Hepatocyte (in vitro differentiated cells): ENCODE results near the gene TLE7.

Experiments used
- CTCF ChIP-seq: fragments of 200-600 bp; sonication (generic); IDR thresholded peaks from 2 replicates; pipeline ENCODE4 v1.5.1; 2016; ENCODE audit warnings: antibody characterized with exemption, mild to moderate bottlenecking; ENCODE audit not compliant: poor library complexity
- EZH2 ChIP-seq: fragments of 200-600 bp; sonication (generic); IDR thresholded peaks from 2 replicates; pipeline ENCODE4 v1.6.1; 2016; ENCODE audit warnings: antibody characterized with exemption, mild to moderate bottlenecking, borderline replicate concordance

GRCh38 chr16:71439523-71439922 is 2.3 kb downstream of the TLE7 start:
- TF ChIP-seq CTCF (no peak), EZH2 (no peak)
